NCI-H1930 (cell line): ENCODE results near the gene CCDC102A.

Experiments used
- DNase-seq, 2 experiments: peaks; one replicate each; lab custom pipeline; 2025; lab: John Stamatoyannopoulos, UW

The CCDC102A gene

DNA sequence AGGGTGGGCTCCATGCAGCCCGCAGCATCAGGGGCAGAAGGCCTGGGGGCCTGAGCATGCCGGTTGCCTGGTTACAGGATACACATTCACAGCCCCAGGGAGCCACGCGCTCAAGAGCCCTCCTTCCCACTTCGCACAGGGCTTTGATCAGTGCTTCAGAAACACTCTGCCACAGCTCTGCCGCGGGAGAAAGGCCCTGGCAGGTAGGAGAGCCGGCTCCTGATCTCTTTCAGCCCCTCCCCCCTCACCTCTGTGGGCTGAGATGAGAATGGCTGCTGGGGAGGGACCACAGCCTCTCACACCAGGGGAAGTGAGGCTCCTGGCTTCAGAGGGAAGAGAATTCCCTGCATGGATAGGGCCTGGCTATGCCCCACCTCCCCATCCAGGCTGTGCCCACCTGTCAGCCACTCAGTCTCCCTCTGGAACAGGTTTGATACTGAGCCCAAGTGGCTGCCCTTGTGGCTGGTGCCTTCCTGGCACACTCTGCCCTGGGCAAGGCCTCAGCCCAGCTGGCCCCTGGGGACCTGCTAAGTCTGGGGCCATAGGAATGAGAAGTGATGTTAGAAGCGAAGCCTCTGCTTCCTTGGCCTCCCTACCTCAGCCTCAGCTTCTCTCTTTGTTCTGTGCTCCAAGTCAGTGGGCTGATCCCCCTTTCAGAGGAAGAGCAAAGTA lies 58.7 kb downstream of the CCDC102A start:
- no peak for DNase-seq

DNA sequence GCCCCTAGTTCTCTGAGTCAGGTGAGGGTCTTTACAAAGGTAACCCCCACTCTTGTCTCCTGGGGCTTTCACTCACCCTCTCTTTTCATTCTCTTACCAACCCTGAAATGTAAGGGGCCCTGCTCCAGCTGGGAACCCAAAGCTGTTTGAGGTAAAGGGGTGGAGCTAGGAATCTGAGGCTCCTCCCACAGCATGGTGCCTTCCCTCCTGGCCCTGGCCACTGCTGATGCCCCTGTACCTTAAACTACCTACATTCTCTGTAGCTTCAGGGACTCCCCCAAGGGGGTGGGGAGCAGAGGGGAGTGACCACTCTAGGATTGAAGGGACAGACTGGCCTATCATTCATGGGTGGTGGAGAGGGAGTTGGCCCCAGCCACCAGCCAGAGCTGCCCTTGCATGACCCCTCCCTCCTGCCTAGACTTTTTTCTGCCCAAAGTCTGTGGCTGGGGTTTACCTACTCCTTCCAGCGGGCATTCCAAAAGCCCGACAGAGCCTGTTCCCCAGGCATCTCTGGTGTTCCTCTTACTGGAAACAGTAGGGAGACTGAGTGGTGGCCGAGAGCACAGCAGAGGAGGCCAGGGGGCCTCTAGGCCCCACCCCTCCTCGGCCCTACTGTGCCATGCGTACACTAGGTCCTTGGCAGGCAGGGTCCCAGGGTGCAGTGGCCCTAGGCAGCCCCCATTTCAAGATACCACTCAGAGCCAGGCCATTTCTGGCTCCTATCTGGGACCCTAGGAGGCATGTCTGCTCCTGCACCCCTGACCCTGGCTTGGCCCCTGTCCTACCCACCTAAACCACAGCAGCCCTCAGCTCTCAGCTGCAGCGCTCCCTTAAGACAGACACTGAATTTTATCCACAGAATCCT lies 59.6 kb downstream of the CCDC102A start:
- DNase-seq, result no peak

GRCh38 chr16:57475711-57476339 lies 60.5 kb downstream of the CCDC102A start:
- DNase-seq, result no peak

GRCh38 chr16:57474671-57475661 lies 61.4 kb downstream of the CCDC102A start:
- DNase-seq, result no peak

GRCh38 chr16:57473906-57474305 lies 62.5 kb downstream of the CCDC102A start:
- DNase-seq, result no peak

- no peak for DNase-seq
Measured at GRCh38 chr16:57473176-57473840, 63.1 kb downstream of the CCDC102A start.

DNA sequence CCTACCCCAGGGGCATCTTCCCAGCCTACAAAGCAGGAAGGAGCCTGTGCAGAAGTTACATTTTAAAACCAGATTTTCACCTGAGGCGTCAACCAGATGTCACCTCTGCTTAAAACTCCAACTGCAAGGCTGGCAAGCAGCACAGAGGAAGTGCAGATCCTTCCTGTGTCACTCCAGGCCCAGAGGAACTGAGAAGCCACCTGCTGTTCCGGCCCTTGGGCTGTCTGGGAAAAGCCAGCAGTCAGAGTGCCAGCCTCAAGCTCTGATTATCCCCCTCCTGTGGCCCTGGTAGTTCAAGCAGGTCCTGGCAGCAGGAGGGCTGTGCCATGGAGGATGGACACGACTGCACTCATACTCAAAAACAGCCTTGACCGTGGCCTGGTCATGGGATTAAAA lies 63.7 kb downstream of the CCDC102A start:
- DNase-seq, result no peak

DNA sequence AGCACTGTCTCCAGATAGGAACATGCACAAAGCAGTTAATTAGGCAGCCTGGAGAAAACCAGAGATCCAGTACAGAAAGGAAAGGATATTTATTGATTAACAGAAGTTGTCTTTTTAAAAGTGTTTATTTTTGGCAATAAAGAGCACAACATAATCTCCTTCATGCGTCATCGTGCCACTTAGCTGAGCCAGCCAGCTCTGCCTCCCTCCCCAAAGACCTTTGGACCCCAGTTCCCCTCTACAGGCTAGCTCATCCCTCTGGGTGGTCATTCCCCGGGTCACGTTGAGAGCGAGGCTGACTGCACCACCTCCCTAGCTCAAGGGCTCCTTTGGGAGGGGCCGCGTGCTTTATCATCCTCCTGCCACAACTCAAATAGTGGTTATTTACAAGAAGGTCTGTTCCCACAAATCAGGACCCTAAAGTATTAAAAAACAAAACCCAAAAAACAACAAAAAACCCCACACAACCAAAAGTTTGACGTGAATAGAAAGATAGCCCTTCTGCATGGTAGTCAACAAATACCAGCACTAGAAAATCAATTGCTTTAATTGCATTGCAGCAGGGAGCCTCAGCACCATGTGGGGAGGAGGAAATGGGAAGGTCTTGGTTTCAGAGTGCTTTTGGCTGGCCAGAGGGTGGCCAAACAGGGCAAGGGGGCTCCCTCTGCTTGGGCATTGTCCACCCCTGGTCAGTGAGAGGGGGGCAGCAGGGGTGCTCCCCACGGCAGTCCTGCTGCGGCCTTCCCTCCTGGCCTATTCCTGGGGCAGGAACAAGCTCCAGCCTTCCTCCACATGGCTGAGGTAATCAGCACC lies 64.3 kb downstream of the CCDC102A start:
- DNase-seq, result no peak

DNA sequence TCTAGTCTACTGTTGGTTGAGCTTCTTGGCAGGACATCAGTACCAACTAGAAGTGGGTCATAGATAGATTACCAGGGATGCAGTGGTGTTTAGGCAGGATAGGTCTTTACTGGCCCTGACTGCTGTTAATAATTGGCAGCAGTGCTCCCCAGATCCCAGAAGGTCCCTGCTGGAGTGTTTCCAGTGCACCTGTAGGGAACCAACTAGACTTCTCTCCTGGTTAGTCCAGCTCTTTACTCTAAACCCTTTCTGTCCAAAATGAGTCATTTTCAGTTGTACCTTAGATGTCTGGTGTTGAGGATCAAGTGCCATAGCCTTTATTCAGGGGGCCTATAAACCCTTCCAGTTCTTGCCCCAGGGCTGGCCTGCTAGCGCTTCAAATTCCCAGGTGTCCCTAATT lies 65.2 kb downstream of the CCDC102A start:
- no peak for DNase-seq

GRCh38 chr16:57470711-57471110 lies 65.7 kb downstream of the CCDC102A start:
- DNase-seq, result no peak

GRCh38 chr16:57469917-57470470 lies 66.4 kb downstream of the CCDC102A start:
- DNase-seq, result no peak

GRCh38 chr16:57469046-57469445 lies 67.3 kb downstream of the CCDC102A start:
- no peak for DNase-seq

- DNase-seq, result no peak
Measured at GRCh38 chr16:57468346-57468745, 68.0 kb downstream of the CCDC102A start.

- DNase-seq, result no peak
Measured at GRCh38 chr16:57464523-57464922, 71.8 kb downstream of the CCDC102A start.

- DNase-seq, result no peak
Measured at GRCh38 chr16:57462978-57463362, 73.4 kb downstream of the CCDC102A start.

GRCh38 chr16:57462209-57462977 lies 74.0 kb downstream of the CCDC102A start, which contains the start of gene POLR2C:
Gene POLR2C, plus strand, starts transcription at chr16:57462679. Its CDS starts 46 bp downstream, at chr16:57462725.
- DNase-seq, result peak; percentile 49 to 75
